Measurements from ENCODE around the gene GADD45G.
A peak's percentile ranks its signal among the peaks of the same experiment; 100 is the strongest.

The GADD45G gene

DNA sequence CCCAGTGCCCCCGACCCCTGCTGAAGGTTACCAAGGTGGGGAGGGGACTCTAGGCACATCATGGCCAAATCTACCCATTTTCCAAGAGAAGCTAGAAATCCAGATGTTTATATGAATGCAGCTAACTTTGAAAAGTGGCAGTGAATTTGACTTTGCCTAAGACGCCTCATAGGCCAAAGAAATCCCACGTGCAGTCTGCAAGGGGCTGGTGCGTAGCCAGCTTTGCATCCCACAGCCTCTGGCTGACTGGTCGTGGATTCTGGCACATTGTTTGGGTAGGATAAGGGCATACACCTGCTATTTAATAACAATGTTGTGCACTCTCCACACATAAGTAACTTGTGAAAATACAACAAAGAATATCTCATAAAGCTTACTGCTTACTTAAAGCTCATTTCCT lies 3.5 kb upstream of the GADD45G start:
- no peak overlapping the region for H3K4me3 ChIP-seq (ENCODE audit: low read depth, low read length)
- no peak for DNase-seq
- H3K36me3 ChIP-seq (replicated peaks), result no peaks in the 10 kb centered on the region
- TF ChIP-seq, protein P1, sequence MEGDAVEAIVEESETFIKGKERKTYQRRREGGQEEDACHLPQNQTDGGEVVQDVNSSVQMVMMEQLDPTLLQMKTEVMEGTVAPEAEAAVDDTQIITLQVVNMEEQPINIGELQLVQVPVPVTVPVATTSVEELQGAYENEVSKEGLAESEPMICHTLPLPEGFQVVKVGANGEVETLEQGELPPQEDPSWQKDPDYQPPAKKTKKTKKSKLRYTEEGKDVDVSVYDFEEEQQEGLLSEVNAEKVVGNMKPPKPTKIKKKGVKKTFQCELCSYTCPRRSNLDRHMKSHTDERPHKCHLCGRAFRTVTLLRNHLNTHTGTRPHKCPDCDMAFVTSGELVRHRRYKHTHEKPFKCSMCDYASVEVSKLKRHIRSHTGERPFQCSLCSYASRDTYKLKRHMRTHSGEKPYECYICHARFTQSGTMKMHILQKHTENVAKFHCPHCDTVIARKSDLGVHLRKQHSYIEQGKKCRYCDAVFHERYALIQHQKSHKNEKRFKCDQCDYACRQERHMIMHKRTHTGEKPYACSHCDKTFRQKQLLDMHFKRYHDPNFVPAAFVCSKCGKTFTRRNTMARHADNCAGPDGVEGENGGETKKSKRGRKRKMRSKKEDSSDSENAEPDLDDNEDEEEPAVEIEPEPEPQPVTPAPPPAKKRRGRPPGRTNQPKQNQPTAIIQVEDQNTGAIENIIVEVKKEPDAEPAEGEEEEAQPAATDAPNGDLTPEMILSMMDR (IDR thresholded peaks at IDR 0.05; ENCODE audit: low read depth, low read length, missing control alignments), result no peak
- in situ Hi-C loops (cut with HindIII; ENCODE audit: low pct_ligation_motif_present, low sequenced_read_pairs), result no loop called here
- H3K27me3 ChIP-seq (replicated peaks), result peaks cover 13% of the 10 kb centered on the region
- H3K27ac ChIP-seq, result no peak overlapping the region

GRCh38 chr9:89601856-89602562 lies 2.8 kb upstream of the GADD45G start:
- H3K4me3 ChIP-seq (ENCODE audit: low read depth, low read length), result no peak overlapping the region
- H3K27me3 ChIP-seq (replicated peaks), result peaks cover 13% of the 10 kb centered on the region
- in situ Hi-C loops (cut with HindIII; ENCODE audit: low pct_ligation_motif_present, low sequenced_read_pairs), result no loop called here
- no peak overlapping the region for H3K27ac ChIP-seq
- DNase-seq, result no peak
- no peaks in the 10 kb centered on the region for H3K36me3 ChIP-seq (replicated peaks)
- TF ChIP-seq, protein P1 (IDR thresholded peaks at IDR 0.05; ENCODE audit: low read depth, low read length, missing control alignments), result no peak

DNA sequence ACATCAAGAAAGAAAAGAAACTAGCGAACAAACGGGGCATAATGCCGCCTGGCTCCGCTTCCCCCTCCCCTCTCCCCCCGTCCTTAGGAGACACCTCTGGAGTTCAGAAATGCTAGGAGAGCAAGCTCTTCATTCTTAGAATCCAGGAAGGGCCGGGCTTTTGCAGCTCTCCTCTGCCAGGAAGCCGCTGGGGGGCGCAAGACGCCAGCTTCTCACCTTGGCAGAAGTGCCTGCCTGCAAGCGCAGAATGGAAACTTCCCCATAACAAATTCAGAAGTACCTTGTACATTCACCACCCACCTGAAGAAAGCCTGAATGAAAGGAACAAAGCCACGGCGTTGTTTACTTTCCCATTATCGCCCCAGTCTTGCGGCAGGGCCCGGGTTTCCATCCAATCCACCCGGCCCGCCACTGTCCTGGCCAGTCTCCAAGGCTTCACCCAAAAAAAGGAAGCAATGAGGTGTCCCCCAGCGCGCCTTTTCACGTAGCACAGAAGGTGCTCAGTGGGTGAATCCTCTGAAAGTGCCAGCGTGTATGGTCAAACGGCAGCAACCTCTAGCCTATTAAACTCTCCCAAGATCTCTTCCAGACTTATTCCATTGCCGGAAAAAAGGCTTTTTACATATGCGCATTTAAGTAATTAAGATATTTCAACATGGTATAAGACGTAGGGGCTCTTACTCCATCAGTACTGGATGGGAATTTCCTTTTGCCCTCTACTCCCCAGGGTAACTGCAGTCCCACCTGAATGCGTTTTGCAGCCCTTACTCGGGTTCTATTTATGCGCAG lies 1.6 kb upstream of the GADD45G start:
- TF ChIP-seq, protein P1 (IDR thresholded peaks at IDR 0.05; ENCODE audit: low read depth, low read length, missing control alignments), result peak; percentile 95
- DNase-seq, result peak; percentile 76
- Histone ChIP-seq H3K36me3 (replicated peaks) (no peaks in the 10 kb centered on the region), H3K27ac (no peak overlapping the region), H3K4me3 (ENCODE audit: low read depth, low read length) (no peak overlapping the region), H3K27me3 (replicated peaks) (peaks cover 13% of the 10 kb centered on the region)
- in situ Hi-C loops (cut with HindIII; ENCODE audit: low pct_ligation_motif_present, low sequenced_read_pairs), result no loop called here

GRCh38 chr9:89603767-89604665 lies 796 bp upstream of the GADD45G start:
- no peak for DNase-seq
- H3K36me3 ChIP-seq (replicated peaks), result no peaks in the 10 kb centered on the region
- in situ Hi-C loops (cut with HindIII; ENCODE audit: low pct_ligation_motif_present, low sequenced_read_pairs), result no loop called here
- H3K27ac ChIP-seq, result no peak overlapping the region
- H3K27me3 ChIP-seq (replicated peaks), result peaks cover 13% of the 10 kb centered on the region
- TF ChIP-seq, protein P1 (IDR thresholded peaks at IDR 0.05; ENCODE audit: low read depth, low read length, missing control alignments), result peak; percentile 54
- H3K4me3 ChIP-seq (ENCODE audit: low read depth, low read length), result peak overlapping the region; percentile 54

- Histone ChIP-seq H3K36me3 (replicated peaks) (no peaks in the 10 kb centered on the region), H3K27ac (peak overlapping the region; percentile 51), H3K27me3 (replicated peaks) (peaks cover 6% of the 10 kb centered on the region), H3K4me3 (ENCODE audit: low read depth, low read length) (peak overlapping the region; percentile 54)
- in situ Hi-C loops (cut with HindIII; ENCODE audit: low pct_ligation_motif_present, low sequenced_read_pairs), result no loop called here
- TF ChIP-seq, protein P1 (IDR thresholded peaks at IDR 0.05; ENCODE audit: low read depth, low read length, missing control alignments), result no peak
- DNase-seq, result peak; percentile 46
Observed at GRCh38 chr9:89605465-89606048, 745 bp downstream of the GADD45G start.

Measured in brain microvascular endothelial cell (primary cell).